ENCODE results near the gene FNBP1.
"Not testable (repeated sequence)": the region's sequence is repeated elsewhere in the genome, so short reads cannot be mapped to it uniquely, and the experiment has no call there.

FNBP1 gene

GRCh38 chr9:129990269-129991010 lies 52.5 kb downstream of the FNBP1 start:
- peak overlapping the region; percentile 56 for H3K4me3 ChIP-seq (ENCODE audit: low read depth, low read length)
- no peak for TF ChIP-seq CTCF (IDR thresholded peaks at IDR 0.05; ENCODE audit: insufficient read depth, low read depth, low read length, missing control alignments)
- peak; percentile 80 for DNase-seq (ENCODE audit: low read depth)

DNA sequence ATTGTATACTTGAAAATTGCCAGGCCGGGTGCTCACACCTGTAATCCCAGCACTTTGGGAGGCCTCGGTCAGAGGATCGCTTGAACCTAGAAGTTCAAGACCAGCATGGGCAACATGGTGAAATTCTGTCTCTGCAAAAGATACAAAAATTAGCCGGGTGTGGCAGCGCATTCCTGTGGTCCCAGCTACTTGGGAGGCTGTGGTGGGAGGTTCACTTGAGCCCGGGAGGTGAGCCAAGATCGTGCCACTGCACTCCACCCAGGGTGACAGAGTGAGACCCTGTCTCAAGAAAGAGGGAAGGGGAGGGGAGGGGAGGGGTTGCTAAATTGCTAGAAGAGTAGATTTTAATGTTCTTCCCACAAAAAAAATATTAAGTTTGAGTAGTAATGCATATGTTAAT lies 53.2 kb downstream of the FNBP1 start:
- no peak for TF ChIP-seq CTCF (IDR thresholded peaks at IDR 0.05; ENCODE audit: insufficient read depth, low read depth, low read length, missing control alignments)
- peak overlapping the region; percentile 56 for H3K4me3 ChIP-seq (ENCODE audit: low read depth, low read length)
- peak; percentile 56 for DNase-seq (ENCODE audit: low read depth)

DNA sequence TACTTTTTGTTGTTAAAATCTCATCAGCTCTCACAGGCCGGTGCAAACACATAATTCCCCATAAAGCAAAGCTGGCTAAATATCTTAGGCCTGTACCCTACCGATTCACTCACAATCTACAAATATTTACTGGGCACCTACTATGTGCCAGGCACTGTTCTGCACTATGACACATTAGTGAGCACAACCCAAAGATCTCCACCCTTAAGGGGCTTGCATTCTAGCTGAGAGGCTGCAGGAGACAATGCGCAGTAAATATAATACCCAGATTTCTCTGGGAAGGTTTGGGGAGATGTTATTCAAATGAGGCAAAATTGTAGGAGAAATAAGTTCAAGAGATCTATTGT lies 53.7 kb downstream of the FNBP1 start:
- peak overlapping the region; percentile 56 for H3K4me3 ChIP-seq (ENCODE audit: low read depth, low read length)
- DNase-seq (ENCODE audit: low read depth), result no peak
- no peak for TF ChIP-seq CTCF (IDR thresholded peaks at IDR 0.05; ENCODE audit: insufficient read depth, low read depth, low read length, missing control alignments)

DNA sequence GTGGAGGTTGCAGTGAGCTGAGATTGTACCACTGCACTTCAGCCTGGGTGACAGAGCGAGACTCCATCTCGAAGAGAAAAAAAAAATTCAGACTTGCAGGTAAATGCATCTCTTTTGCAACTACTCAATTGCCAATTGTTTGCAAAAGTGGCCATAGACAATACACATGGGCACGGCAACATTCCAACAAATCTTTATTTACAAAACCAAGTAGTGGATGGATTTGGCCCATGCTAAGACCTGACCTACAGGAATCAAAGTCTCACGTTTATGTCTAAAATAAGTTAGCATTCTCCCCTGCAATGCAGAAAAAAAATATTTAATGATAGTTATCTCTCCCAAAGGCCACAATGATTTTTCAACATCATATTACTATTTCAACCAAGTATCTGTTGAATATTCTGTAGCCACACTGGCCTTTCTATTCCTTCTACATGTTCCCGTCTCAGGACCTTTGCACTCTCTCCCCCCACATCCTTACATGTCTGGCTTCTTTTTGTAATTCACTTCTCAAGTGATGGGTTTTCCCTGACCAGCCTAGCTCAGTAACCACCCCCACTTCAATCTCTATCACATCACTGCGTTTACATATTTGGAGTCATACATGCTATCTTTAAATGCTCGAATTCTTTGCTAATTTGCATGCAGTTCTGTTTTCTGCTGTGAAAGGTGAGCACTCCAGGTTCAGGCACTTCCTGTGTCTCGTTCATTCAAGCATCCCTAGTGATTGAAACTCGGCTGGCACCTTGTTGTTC lies 54.2 kb downstream of the FNBP1 start:
- peak overlapping the region; percentile 36 for H3K4me3 ChIP-seq (ENCODE audit: low read depth, low read length)
- no peak for TF ChIP-seq CTCF (IDR thresholded peaks at IDR 0.05; ENCODE audit: insufficient read depth, low read depth, low read length, missing control alignments)
- peak; percentile 96 for DNase-seq (ENCODE audit: low read depth)

GRCh38 chr9:129987941-129988340 lies 55.0 kb downstream of the FNBP1 start:
- peak overlapping the region; percentile 36 for H3K4me3 ChIP-seq (ENCODE audit: low read depth, low read length)
- DNase-seq (ENCODE audit: low read depth), result peak; percentile 64
- TF ChIP-seq CTCF (IDR thresholded peaks at IDR 0.05; ENCODE audit: insufficient read depth, low read depth, low read length, missing control alignments), result no peak

- no peak for TF ChIP-seq CTCF (IDR thresholded peaks at IDR 0.05; ENCODE audit: insufficient read depth, low read depth, low read length, missing control alignments)
- peak overlapping the region; percentile 36 for H3K4me3 ChIP-seq (ENCODE audit: low read depth, low read length)
- peak; percentile 85 for DNase-seq (ENCODE audit: low read depth)
Observed at GRCh38 chr9:129987047-129987446, 55.9 kb downstream of the FNBP1 start.

DNA sequence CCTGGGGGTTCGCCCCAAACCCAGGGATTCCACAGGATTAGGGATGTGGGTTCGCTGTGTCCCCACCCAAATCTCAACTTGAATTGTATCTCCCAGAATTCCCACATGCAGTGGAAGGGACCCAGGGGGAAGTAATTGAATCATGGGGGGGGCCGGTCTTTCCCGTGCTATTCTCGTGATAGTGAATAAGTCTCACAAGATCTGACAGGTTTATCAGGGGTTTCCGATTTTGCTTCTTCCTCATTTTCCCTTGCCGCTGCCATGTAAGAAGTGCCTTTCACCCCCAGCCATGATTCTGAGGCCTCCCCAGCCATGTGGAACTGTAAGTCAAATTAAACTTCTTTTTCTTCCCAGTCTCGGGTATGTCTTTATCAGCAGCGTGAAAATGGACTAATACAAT lies 58.4 kb downstream of the FNBP1 start:
- H3K4me3 ChIP-seq (ENCODE audit: low read depth, low read length), result peak overlapping the region; percentile 33
- not testable (repeated sequence) for DNase-seq (ENCODE audit: low read depth)
